RWPE1 (cell line): ENCODE data around the gene ARMH3.
"Not testable (repeated sequence)": the region's sequence is repeated elsewhere in the genome, so short reads cannot be mapped to it uniquely, and the experiment has no call there.

Experiments
- CTCF ChIA-PET: fragments of 350-600 bp; sonication (Branson Sonifier 250); formaldehyde crosslinking; extraction: SDS; loops from one replicate; lab custom pipeline; 2021; lab: Yijun Ruan, JAX
- POLR2A ChIA-PET: fragments of 400-600 bp; formaldehyde crosslinking; extraction: SDS; loops from one replicate; lab custom pipeline; 2020; ENCODE audit warnings: antibody characterized with exemption; ENCODE audit not compliant: low non-redundant PET; lab: Yijun Ruan, JAX
- DNase-seq: peaks from one replicate; pipeline ENCODE4 v3.0.0; 2012; ENCODE audit warnings: low spot score
- H3K27ac ChIP-seq: fragments of 450-650 bp; 2 replicates; pipeline ENCODE4 v1.5.1; 2017
- TF ChIP-seq, protein P1 (sequence below): fragments of 450-650 bp; conservative IDR thresholded peaks from 2 replicates; pipeline ENCODE4 v1.5.1; 2017; ENCODE audit warnings: low read depth, mild to moderate bottlenecking

ARMH3 gene

GRCh38 chr10:102059987-102060386 is 4.0 kb upstream of the ARMH3 start:
- H3K27ac ChIP-seq, result no peak overlapping the region
- CTCF ChIA-PET, result interaction anchor here (0.6 to 2.1 kb wide), 3 partner anchors 13 to 219 kb away, joined by 3 to 9 read pairs (median 3); no protein-coding TSS in a partner anchor
- no peak for DNase-seq
- POLR2A ChIA-PET, result interaction anchor here (0.7 kb wide), 1 partner anchor 213 kb away, joined by 10 read pairs; no protein-coding TSS in a partner anchor
- TF ChIP-seq, protein P1, sequence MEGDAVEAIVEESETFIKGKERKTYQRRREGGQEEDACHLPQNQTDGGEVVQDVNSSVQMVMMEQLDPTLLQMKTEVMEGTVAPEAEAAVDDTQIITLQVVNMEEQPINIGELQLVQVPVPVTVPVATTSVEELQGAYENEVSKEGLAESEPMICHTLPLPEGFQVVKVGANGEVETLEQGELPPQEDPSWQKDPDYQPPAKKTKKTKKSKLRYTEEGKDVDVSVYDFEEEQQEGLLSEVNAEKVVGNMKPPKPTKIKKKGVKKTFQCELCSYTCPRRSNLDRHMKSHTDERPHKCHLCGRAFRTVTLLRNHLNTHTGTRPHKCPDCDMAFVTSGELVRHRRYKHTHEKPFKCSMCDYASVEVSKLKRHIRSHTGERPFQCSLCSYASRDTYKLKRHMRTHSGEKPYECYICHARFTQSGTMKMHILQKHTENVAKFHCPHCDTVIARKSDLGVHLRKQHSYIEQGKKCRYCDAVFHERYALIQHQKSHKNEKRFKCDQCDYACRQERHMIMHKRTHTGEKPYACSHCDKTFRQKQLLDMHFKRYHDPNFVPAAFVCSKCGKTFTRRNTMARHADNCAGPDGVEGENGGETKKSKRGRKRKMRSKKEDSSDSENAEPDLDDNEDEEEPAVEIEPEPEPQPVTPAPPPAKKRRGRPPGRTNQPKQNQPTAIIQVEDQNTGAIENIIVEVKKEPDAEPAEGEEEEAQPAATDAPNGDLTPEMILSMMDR, result no peak

- CTCF ChIA-PET, result interaction anchor here (0.6 to 0.9 kb wide), 5 partner anchors 13 to 377 kb away, joined by 3 to 4 read pairs (median 3); partner anchors contain the start of gene CUEDC2
- not testable (repeated sequence) for DNase-seq
- POLR2A ChIA-PET, result interaction anchor here (0.7 to 0.9 kb wide), 3 partner anchors 11 to 58 kb away, joined by 4 to 7 read pairs (median 4); no protein-coding TSS in a partner anchor
- H3K27ac ChIP-seq, result peak overlapping the region; percentile 92
Observed at GRCh38 chr10:102054881-102055646, 909 bp downstream of the ARMH3 start.

DNA sequence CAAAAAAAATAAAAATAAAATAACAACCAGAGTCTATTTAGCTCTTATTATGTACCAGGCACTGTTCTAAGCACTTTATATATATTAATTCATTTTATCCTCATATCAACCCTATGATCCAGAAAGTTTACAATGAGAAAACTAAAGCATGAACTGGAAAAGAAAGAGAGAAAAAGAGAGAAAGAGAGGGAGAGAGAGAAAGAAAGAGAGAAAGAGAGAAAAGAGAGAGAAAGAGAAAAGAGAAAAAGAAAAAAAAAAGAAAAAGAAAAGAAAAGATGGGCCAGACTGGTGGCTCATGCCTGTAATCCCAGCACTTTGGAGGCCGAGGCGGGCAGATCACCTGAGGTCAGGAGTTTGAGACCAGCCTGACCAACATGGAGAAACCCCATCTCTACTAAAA is 9.9 kb downstream of the ARMH3 start:
- TF ChIP-seq, protein P1, result no peak
- DNase-seq, result no peak
- ChIA-PET POLR2A (no interaction called here), CTCF (no interaction called here)
- H3K27ac ChIP-seq, result no peak overlapping the region

DNA sequence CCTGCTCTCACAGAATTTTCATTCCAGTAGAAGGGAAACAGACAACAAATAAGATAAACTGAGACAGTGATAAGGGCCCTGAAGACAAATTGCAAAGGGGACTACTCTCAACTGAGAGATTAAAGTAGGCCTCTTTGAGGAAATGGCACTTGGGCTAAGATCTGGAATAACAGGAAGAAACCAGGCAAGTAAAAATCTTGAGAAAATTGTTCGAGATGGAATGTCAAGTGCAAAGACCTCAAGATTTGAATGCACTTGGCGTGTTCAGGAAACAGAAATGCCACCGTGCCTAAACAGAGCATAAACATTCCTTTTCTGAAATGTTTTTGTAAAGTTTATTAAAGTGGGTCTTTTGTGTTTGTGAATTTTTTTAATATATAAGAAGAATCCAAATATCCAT is 10.7 kb downstream of the ARMH3 start:
- POLR2A ChIA-PET, result no interaction called here
- TF ChIP-seq, protein P1, result no peak

DNA sequence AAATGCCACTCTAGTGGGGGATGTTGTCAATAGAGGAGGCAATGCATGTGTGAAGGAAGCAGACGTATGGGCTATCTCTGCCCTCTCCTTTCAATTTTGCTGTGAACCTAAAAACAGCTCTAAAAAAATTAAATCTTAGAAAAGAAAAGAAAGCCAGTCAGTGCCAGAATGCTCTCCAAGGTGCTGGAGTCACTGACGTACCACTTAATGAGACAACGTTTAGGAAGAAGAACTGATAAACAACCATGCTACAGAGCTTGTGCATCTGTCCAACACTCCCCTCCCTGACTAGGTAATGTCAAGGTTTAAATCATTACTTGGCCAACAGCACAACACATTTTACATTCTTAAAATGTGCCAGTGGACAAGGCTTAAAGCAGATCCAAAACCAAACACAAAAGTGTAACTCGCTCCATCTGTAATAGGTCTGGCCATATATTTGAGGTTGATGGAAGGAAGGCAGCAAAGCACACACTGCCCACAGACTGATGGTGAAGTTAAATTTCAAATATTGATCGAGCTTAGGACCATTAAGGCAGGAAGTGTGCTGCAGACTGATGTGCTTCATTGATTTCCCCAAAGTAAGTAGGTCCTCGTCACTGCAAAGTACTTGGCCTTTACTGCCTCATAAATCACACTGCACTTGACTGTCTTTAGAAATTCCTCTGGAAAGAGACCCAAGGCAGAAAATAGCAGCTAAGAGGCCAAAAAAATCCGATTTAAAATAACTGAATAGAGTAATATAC is 15.5 kb downstream of the ARMH3 start:
- no peak overlapping the region for H3K27ac ChIP-seq
- POLR2A ChIA-PET, result no interaction called here
- CTCF ChIA-PET, result interaction anchor here (0.5 kb wide), 1 partner anchor 204 kb away, joined by 3 read pairs; no protein-coding TSS in a partner anchor
- TF ChIP-seq, protein P1, result no peak
- no peak for DNase-seq

More for the DNA sequence above, 10.7 kb downstream of the ARMH3 start:
- H3K27ac ChIP-seq, result no peak overlapping the region
- CTCF ChIA-PET, result no interaction called here
- DNase-seq, result no peak

GRCh38 chr10:102038410-102038809 is 17.6 kb downstream of the ARMH3 start:
- TF ChIP-seq, protein P1, result no peak
- POLR2A ChIA-PET, result interaction anchor here (0.6 kb wide), 1 partner anchor 173 kb away, joined by 3 read pairs; no protein-coding TSS in a partner anchor
- CTCF ChIA-PET, result interaction anchor here (0.6 kb wide), 2 partner anchors 52 to 185 kb away, joined by 3 to 4 read pairs; no protein-coding TSS in a partner anchor

GRCh38 chr10:102035807-102036206 is 20.2 kb downstream of the ARMH3 start:
- POLR2A ChIA-PET, CTCF ChIA-PET, H3K27ac ChIP-seq, DNase-seq: not testable (repeated sequence)

More at GRCh38 chr10:102038410-102038809, 17.6 kb downstream of the ARMH3 start:
- no peak overlapping the region for H3K27ac ChIP-seq
- no peak for DNase-seq
